ENCODE measurements around the gene HTT. TPM values are rescaled to one million over a fixed set of nuclear protein-coding genes. Genes with fewer than 3 reads are reported as not detected.

HTT gene
- total RNA-seq, 5 donors from 2014 or later (not counting 1 experiment from before 2014, with no cell fraction given), result 60.3 to 97.1 (median 71.4) TPM

GRCh38 chr4:3291969-3292570 is 217.6 kb downstream of the HTT start:
- H3K4me3 Mint-ChIP-seq, result peak overlapping the region; percentile 85 to 87 (median 87)
- DNase-seq (peak in 6 of 35 experiments; percentile 11 to 42 (median 20)), ATAC-seq (replicated peaks in 1 of 4) (peak in 3 of 4 experiments; percentile 12 to 28 (median 27))
- H3K36me3 Mint-ChIP-seq, result no peaks in the 10 kb centered on the region
- Histone ChIP-seq H3K27ac (ENCODE audit: low read length) (no peak overlapping the region), H3K9me3 (no peaks in the 10 kb centered on the region), H3K27me3 (replicated peaks in 1 of 2; ENCODE audit: control insufficient read depth in 2 of 2, extremely low read depth in 1 of 2, insufficient read depth in 2 of 2, low read length in 1 of 2) (peaks cover 0 to 38% of the 10 kb centered on the region in 2 experiments), H3K36me3 (ENCODE audit: control insufficient read depth in 2 of 2, extremely low read depth in 1 of 2, insufficient read depth in 1 of 2, low read length in 1 of 2) (no peaks in the 10 kb centered on the region), H3K4me1 (ENCODE audit: control insufficient read depth in 1 of 2, extremely low read depth in 1 of 2, insufficient read depth in 2 of 2, low read length in 2 of 2) (peaks cover 5 to 24% of the 10 kb centered on the region in 2 experiments), H3K4me3 (ENCODE audit: control insufficient read depth in 1 of 2, extremely low read depth in 1 of 2, low read length in 1 of 2) (peak overlapping the region; percentile 75 to 77)
- peaks cover 12 to 37% (median 18%) of the 10 kb centered on the region in 3 donors for H3K4me1 Mint-ChIP-seq
- H3K9me3 Mint-ChIP-seq, result no peaks in the 10 kb centered on the region
- ChIA-PET CTCF (no interaction called here), POLR2A (no interaction called here)
- under 1% methylated on average over 60 of the region's 60 CpGs for WGBS (ENCODE audit: insufficient coverage)
- peak overlapping the region; percentile 27 to 73 for H3K27ac Mint-ChIP-seq
- H3K27me3 Mint-ChIP-seq, result peaks cover 9 to 15% of the 10 kb centered on the region in 2 donors

- peak; percentile 48 to 86 (median 67) for DNase-seq
- peak within 1 kb of the TSS; percentile 75 to 77 for H3K4me3 ChIP-seq (ENCODE audit: control insufficient read depth in 1 of 2, extremely low read depth in 1 of 2, low read length in 1 of 2)
- H3K27ac ChIP-seq (ENCODE audit: low read length), result no peak within 1 kb of the TSS
- ChIA-PET POLR2A (no interaction called here), CTCF (no interaction called here)
- peaks cover 5 to 24% of the 10 kb centered on the region in 2 experiments for H3K4me1 ChIP-seq (ENCODE audit: control insufficient read depth in 1 of 2, extremely low read depth in 1 of 2, insufficient read depth in 2 of 2, low read length in 2 of 2)
- Mint-ChIP-seq H3K27ac (peak within 1 kb of the TSS; percentile 73), H3K4me3 (peak within 1 kb of the TSS; percentile 85 to 87 (median 87)), H3K27me3 (peaks cover 8 to 9% of the 10 kb centered on the region in 2 donors), H3K9me3 (peaks cover 0 to 3% (median 2%) of the 10 kb centered on the region in 3 donors), H3K4me1 (peaks cover 12 to 37% (median 18%) of the 10 kb centered on the region in 3 donors), H3K36me3 (no peaks in the 10 kb centered on the region)
- H3K27me3 ChIP-seq (replicated peaks in 1 of 2; ENCODE audit: control insufficient read depth in 2 of 2, extremely low read depth in 1 of 2, insufficient read depth in 2 of 2, low read length in 1 of 2), result peaks cover 0 to 32% of the 10 kb centered on the region in 2 experiments
- peak; percentile 73 to 91 (median 84) for ATAC-seq (replicated peaks in 1 of 4)
- H3K36me3 ChIP-seq (ENCODE audit: control insufficient read depth in 2 of 2, extremely low read depth in 1 of 2, insufficient read depth in 1 of 2, low read length in 1 of 2), result no peaks in the 10 kb centered on the region
- no peaks in the 10 kb centered on the region for H3K9me3 ChIP-seq
- WGBS (ENCODE audit: insufficient coverage), result under 1% methylated on average over 95 of the region's 121 CpGs
These were observed 218.3 kb downstream of the HTT start, which contains the start of gene RGS12 for GRCh38 chr4:3292571-3293400. Gene RGS12 (plus strand): TSS chr4:3293021. CDS start chr4:3316171, 23,150 bp downstream.

Other genes with a start within 250 kb of the HTT start
- 100 to 1,000 TPM; 241 to 274 (median 256) TPM for gene ADD1, start 230.8 kb upstream of the HTT start, total RNA-seq
- gene NOP14, start 111.3 kb upstream of the HTT start, total RNA-seq, result 10 to 100 TPM; 30.6 to 48.1 (median 46.3) TPM
- gene GRK4, start 111.1 kb upstream of the HTT start, total RNA-seq, result 1 to 10 TPM; 1.8 to 4.8 (median 2.5) TPM
- not detected for gene HTT-AS, start 143 bp upstream of the HTT start, total RNA-seq
- 1 to 10 TPM in 4 of 5 donors, under 1 TPM in 1; 0.60 to 2.5 (median 1.6) TPM for gene MSANTD1, start 174.5 kb downstream of the HTT start, total RNA-seq
- gene RGS12, start 218.3 kb downstream of the HTT start, total RNA-seq, result 10 to 100 TPM in 3 of 5 donors, 1 to 10 TPM in 2; 6.4 to 15.3 (median 10.5) TPM